HG02642 (cell line): Measurements from ENCODE around the gene COA1.
"Not testable (repeated sequence)": the region's sequence is repeated elsewhere in the genome, so short reads cannot be mapped to it uniquely, and the experiment has no call there.

Source experiments
- ATAC-seq: cut with Tn5 transposase; IDR thresholded peaks from one replicate; pipeline ENCODE4 v1.9.1; 2021; ENCODE audit warnings: mild to moderate bottlenecking; ENCODE audit not compliant: unreplicated experiment, poor library complexity

Gene COA1

GRCh38 chr7:43758822-43759683 lies 29.7 kb upstream of the COA1 start:
- ATAC-seq, result peak; percentile 68

DNA sequence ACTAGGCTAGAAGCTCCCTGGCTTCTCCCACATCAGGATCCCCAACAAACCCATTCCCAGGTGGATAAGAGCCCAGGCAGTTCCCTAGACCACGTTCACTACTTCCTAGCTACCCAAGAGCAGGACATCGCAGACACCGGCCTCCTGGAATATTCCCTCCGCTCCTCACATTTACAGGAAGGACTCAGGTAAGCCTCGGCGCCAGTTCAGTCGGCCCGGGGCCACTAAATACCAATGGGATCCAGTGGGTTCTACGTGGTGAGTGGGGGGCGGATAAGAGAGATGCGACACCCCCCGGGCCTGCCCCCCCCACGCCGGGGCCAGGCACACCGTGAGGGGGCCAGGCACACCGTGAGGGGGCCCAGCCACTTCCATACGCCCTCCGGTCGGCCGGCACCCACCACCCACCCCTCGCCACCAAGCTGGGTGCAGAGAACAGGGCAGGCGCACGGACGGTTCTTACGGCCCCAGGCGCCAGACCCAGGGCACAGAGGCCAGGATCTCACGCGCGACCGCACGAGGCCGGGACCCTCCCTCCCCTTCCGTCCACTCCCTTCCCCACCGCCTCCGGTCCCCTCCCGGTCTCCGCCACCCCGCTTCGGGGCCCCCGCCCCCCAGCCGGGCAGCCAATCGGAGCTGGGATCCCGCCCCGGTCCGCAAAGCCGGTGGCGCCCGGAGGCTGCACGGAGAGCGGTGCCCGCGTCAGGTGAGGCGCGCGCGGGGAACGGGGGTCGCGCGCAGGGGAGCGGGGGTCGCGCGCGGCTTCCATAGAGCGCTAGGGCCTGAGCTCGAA lies 28.9 kb upstream of the COA1 start, which contains the start of gene BLVRA:
TSS of gene BLVRA (plus strand) at position 652 of the 793 bp plus-strand sequence. CDS start 12,479 bp downstream, outside the sequence.
- peak; percentile 79 for ATAC-seq

DNA sequence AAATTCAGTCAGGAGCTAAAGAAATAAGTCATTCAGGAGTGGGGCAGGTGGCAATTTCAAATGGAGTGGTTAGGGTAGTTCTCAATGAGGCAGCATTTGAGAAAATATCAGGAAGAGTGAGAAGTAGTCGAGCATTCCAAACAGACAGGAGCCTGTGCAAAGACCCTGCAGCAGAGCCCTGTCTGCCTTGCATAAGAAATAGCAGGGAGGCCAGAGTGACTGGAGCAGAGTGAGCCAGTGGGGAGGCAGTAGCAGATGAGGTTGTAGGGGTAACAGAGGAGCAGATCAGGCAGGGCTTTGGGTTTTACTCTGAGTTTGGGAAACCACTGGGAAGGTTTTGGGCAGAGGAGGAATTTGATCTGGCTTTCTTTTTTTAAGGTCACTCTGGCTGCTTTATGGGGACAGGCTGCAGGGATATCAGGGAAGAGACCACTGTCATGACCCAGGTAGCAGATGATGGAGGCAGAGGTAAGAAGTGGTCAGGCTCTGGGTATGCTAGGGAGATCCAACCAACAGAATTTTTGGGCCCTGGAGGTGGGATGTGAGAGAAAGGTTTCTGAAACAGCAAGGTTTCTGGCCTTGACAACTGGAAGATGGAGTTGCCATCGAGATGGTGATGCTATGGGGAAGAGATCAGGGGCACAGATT lies 27.9 kb upstream of the COA1 start:
- no peak for ATAC-seq

- no peak for ATAC-seq
Observed at GRCh38 chr7:43756368-43757072, 27.2 kb upstream of the COA1 start.

- no peak for ATAC-seq
Observed at GRCh38 chr7:43754596-43754995, 25.3 kb upstream of the COA1 start.

GRCh38 chr7:43753843-43754242 lies 24.5 kb upstream of the COA1 start:
- no peak for ATAC-seq

DNA sequence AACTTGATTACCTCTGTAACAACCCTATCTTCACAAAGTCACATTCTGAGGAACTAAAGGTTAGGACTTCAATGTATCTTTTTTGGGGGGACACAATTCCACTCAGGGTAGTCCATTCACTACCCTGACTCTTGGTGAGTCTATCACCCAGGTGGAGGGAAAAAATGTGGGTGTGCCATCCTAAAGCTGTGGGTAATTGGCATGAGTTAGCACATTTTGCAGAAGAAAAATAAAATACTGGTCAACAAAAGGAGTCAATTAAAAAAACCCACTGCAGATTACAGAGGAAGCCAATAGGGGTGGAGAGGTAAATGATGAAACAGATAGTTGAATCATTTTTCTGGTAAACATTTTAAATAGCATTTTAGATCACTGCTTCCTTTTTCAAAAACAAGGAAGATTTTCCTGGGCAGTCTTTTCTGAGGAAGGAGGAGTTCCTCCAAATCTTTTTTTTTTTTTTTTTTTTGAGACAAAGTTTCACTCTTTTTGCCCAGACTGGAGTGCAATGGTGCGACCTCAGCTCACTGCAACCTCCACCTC lies 24.0 kb upstream of the COA1 start:
- ATAC-seq, result no peak

DNA sequence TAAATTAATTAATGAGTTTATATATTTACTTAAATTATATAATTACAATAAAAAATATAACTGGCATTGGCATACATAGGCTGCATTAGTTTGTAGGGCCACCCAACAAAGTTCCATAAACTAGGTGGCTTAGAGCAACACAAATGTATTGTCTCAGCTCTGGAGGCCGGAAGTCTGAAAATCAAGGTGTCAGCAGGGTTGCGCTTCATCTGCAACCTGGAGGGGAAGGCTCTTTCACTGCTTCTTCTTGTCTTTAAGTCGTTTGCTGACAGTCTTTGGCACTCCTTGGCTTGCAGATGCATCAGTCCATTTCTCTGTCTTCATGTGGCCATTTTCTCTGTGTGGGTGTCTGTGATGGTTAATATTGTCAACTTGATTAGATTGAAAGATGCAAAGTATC lies 23.1 kb upstream of the COA1 start:
- no peak for ATAC-seq

GRCh38 chr7:43750016-43750887 lies 20.9 kb upstream of the COA1 start:
- no peak for ATAC-seq

- no peak for ATAC-seq
Observed at GRCh38 chr7:43749383-43749940, 20.1 kb upstream of the COA1 start.

GRCh38 chr7:43747328-43748105 lies 18.2 kb upstream of the COA1 start:
- ATAC-seq, result no peak

DNA sequence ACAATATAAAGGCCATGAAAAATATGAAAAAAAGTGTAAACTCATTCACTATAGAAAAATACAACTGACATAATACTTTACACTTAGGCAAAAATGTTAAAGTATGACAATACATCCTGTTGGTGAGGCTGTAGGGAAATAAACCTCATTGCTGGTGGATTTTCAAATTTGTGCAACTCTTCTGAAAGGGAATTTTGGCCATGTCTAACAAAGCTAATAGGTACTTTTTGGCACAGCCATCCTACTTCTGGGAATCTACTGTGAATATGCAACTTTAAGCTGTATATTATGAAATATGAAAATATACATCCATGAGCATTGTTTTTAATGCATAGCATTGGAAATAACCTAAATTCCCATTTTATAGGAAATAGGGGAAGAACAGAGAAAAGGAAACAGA lies 13.4 kb upstream of the COA1 start:
- no peak for ATAC-seq

DNA sequence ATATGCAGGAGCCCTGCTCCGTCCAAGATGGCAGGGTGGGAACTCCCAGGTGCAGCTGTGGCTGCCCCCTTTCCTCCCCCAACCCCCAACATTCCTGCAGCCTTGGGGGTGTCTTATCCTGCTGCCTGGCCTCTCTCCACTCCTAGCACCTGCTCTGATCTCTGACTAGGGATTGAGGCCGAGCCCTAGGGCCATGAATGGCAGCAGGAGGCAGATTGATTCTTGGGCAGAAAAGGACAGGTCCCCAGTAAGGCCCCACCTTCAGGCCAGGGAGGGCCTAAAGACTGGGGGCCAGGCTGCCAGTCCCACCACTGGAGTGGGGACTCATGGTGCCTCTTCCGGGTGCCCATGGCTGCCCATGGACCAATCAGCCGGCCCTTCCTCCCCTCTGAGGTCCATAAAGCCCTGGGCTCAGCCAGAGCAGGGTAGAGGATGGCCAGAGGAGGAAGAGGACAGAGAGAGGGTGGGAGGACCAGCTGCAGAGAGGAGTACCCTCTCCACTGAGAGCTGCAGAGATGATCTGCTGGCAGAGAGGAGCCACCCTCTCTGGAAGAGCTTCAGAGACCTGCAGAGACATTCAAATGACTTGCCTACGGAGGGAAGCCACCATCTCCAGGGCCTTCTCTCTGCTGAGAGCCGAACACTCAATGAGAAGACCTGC lies 8.3 kb upstream of the COA1 start:
- no peak for ATAC-seq

GRCh38 chr7:43735802-43736603 lies 6.7 kb upstream of the COA1 start:
- ATAC-seq, result peak; percentile 75

DNA sequence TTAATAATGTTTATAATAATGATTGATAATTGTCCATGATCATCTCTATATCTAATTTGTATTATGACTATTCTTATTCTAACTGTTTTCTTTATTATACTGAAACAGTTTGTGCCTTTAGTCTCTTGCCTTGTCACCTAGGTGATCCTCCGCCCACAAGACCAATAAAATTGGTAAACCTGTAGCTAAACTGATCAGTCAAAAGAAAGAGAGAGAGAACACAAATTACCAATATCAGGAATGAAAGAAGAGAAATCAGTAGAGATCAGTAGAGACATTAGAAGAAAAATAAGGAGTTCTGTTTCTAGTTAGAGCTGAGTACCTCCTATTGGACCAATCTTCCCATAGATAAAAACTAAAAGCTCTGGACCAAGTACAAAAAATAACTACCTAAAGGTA lies 6.1 kb upstream of the COA1 start:
- ATAC-seq, result peak; percentile 26

DNA sequence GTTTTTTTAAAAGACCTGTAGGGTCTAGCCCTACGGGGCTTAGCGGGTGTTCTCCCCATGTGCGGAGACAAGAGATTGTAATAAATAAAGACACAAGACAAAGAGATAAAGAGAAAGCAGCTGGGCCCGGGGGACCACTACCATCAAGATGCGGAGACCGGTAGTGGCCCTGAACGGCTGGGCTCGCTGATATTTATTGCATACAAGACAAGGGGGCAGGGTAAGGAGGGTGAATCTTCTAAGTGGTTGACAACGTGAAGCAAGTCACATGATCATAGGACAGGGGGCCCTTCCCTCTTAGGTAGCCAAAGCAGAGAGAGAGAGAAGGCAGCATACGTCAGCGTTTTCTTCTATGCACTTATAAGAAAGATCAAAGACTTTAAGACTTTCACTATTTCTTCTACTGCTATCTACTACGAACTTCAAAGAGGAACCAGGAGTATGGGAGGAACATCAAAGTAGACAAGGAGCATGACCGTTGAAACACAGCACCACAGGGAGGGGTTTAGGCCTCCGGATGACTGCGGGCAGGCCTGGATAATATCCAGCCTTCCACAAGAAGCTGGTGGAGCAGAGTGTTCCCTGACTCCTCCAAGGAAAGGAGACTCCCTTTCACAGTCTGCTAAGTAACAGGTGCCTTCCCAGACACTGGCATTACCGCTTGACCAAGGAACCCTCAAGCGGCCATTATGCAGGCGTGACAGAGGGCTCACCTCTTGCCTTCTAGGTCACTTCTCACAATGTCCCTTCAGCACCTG lies 5.4 kb upstream of the COA1 start:
- ATAC-seq, result not testable (repeated sequence)
